ES-I3 (cell line): ENCODE results near the gene MRFAP1.
"Not testable (repeated sequence)": the region's sequence is repeated elsewhere in the genome, so short reads cannot be mapped to it uniquely, and the experiment has no call there.

Source experiments
- H3K36me3 ChIP-seq: 2 replicates; pipeline ENCODE4 v1.6.1; 2013; ENCODE audit warnings: mild to moderate bottlenecking, low read length, control low read depth, moderate library complexity; ENCODE audit not compliant: insufficient read depth
- H3K4me1 ChIP-seq: 2 replicates; pipeline ENCODE4 v1.6.1; 2013; ENCODE audit warnings: mild to moderate bottlenecking, control low read depth, low read length; ENCODE audit not compliant: insufficient read depth
- H3K9ac ChIP-seq: 2 replicates; pipeline ENCODE4 v1.6.1; 2013; ENCODE audit warnings: low read depth, mild to moderate bottlenecking, low read length, moderate library complexity
- H3K9me3 ChIP-seq: 2 replicates; pipeline ENCODE4 v1.6.1; 2013; ENCODE audit warnings: mild to moderate bottlenecking, low read length, moderate library complexity; ENCODE audit not compliant: control insufficient read depth, insufficient read depth

Gene MRFAP1

GRCh38 chr4:6639137-6639680 lies 1.3 kb upstream of the MRFAP1 start:
- no peaks in the 10 kb centered on the region for H3K9me3 ChIP-seq
- H3K36me3 ChIP-seq: peaks cover 11% of the 10 kb centered on the region; the same call in 1 of the 2 replicates
- no peak overlapping the region for H3K9ac ChIP-seq

GRCh38 chr4:6641164-6641970 lies 882 bp downstream of the MRFAP1 start:
- Histone ChIP-seq H3K9me3 (no peaks in the 10 kb centered on the region), H3K36me3 (peaks cover 11% of the 10 kb centered on the region; the same call in 1 of the 2 replicates), H3K4me1 (peaks cover 15% of the 10 kb centered on the region), H3K9ac (peak overlapping the region; percentile 79)

More at GRCh38 chr4:6639137-6639680, 1.3 kb upstream of the MRFAP1 start:
- H3K4me1 ChIP-seq: peaks cover 15% of the 10 kb centered on the region

- H3K9ac ChIP-seq: peak overlapping the region; percentile 79; the same call in 1 of the 2 replicates
- H3K36me3 ChIP-seq: peaks cover 11% of the 10 kb centered on the region; the same call in 1 of the 2 replicates
- H3K4me1 ChIP-seq: peaks cover 15% of the 10 kb centered on the region
- no peaks in the 10 kb centered on the region for H3K9me3 ChIP-seq
These were observed 1.5 kb downstream of the MRFAP1 start for GRCh38 chr4:6641971-6642320.

DNA sequence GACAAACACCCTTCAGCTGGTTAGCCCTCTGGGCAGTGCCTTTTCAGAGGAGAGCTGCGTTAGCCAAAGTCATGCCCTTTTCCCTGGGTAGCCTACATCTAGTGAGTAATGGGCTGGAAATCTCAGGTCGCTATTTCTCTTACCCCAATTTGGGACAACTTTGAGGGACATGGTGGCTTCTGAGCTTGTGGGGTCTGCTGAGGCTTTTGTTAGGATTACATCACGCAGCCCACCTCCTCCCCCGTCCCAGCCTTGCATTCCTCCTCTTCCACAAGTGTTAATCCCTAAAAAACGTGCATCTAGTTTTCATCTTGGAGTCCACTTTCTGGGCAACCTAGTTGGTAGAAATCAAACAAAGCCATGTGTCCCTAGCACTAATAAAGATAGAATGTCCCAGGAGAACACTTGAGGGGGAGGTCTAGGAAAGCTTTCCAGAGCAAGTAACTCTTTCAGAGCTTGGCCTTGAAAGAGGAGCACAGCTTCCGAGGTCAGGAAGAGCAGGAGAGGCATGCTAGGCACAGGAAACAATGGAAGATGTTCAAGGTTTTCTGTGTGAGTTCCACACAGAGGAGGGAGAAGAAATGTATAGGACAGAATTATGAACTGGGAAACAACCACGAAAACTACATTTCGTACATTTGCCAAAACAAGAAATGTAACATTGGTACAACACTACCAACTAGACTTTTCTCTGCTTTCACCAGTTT lies 2.8 kb downstream of the MRFAP1 start:
- no peak overlapping the region for H3K9ac ChIP-seq
- H3K4me1 ChIP-seq: peaks cover 15% of the 10 kb centered on the region
- H3K36me3 ChIP-seq: peaks cover 11% of the 10 kb centered on the region; the same call in 1 of the 2 replicates
- H3K9me3 ChIP-seq: no peaks in the 10 kb centered on the region

DNA sequence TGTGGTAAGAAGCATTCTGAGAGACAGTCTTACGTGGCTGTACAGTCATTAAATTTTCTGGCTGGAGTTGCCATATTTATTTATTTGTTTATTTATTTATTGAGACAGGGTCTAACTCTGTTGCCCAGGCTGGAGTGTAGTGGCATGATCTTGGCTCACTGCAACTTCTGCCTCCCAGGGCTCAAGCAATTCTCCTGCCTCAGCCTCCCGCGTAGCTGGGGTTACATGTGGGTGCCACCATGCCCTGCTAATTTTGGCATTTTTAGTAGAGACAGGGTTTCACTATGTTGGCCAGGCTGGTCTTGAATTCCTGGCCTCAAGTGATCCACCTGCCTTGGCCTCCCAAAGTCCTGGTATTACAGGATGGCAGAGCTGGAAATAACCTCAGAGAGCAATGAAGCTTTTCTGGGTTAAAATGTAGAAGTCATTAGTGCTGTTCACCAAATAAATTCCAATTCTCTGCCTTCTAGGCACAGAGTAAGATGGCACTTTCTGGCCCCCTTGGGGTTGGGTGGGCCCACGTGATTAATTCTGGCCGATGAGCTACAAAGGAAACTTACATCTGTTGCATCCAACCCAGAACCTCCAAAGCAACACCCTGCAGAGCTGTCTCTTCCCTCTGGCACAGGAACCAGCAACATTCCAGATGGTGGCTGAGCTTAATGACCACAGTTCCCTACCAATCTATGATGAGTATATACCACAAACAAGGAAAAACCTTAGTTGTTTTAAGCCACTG lies 4.5 kb downstream of the MRFAP1 start:
- peaks cover 15% of the 10 kb centered on the region for H3K4me1 ChIP-seq
- no peak overlapping the region for H3K9ac ChIP-seq
- H3K36me3 ChIP-seq: peaks cover 11% of the 10 kb centered on the region; the same call in 1 of the 2 replicates
- H3K9me3 ChIP-seq: no peaks in the 10 kb centered on the region

DNA sequence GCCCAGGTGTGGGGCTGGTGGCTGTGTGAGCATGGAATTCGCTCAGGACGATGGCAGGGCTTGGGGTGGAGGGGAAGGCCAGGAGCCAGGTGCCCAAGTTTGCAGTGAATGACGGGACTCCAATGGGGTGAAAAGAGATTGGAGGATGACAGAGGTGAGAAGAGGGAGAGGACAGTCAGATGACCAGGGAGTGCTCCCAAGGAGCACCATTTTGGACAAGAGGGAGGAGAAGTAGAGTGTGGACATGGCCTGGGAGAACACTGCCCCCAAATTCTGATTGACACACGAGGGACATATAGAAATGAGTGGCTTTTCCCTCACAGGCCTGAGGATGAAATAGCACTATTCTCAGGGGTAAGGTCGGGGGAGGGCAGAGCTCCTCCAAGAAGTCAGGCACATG lies 6.7 kb downstream of the MRFAP1 start:
- Histone ChIP-seq H3K4me1 (peaks cover 11% of the 10 kb centered on the region), H3K36me3 (peaks cover 9% of the 10 kb centered on the region; the same call in 1 of the 2 replicates), H3K9ac (no peak overlapping the region), H3K9me3 (no peaks in the 10 kb centered on the region)

GRCh38 chr4:6647582-6648230 lies 7.2 kb downstream of the MRFAP1 start:
- Histone ChIP-seq H3K36me3 (peaks cover 3% of the 10 kb centered on the region; the same call in 1 of the 2 replicates), H3K9ac (no peak overlapping the region), H3K9me3 (no peaks in the 10 kb centered on the region)

GRCh38 chr4:6649216-6649615 lies 8.7 kb downstream of the MRFAP1 start:
- Histone ChIP-seq H3K36me3 (no peaks in the 10 kb centered on the region), H3K9ac (no peak overlapping the region), H3K9me3 (no peaks in the 10 kb centered on the region), H3K4me1 (no peaks in the 10 kb centered on the region)

More at GRCh38 chr4:6647582-6648230, 7.2 kb downstream of the MRFAP1 start:
- H3K4me1 ChIP-seq: peaks cover 6% of the 10 kb centered on the region

GRCh38 chr4:6654211-6654610 lies 13.7 kb downstream of the MRFAP1 start:
- not testable (repeated sequence) for H3K36me3 ChIP-seq, H3K9me3 ChIP-seq, H3K9ac ChIP-seq, H3K4me1 ChIP-seq

DNA sequence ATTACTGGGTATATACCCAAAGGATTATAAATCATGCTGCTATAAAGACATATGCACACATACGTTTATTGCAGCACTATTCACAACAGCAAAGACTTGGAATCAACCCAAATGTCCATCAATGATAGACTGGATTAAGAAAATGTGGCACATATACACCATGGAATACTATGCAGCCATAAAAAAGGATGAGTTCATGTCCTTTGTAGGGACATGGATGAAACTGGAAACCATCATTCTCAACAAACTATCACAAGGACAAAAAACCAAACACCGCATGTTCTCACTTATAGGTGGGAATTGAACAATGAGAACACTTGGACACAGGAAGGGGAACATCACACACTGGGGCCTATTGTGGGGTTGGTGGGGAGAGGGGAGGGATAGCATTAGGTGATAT lies 14.8 kb downstream of the MRFAP1 start:
- H3K9ac ChIP-seq, H3K36me3 ChIP-seq, H3K4me1 ChIP-seq, H3K9me3 ChIP-seq: not testable (repeated sequence)

DNA sequence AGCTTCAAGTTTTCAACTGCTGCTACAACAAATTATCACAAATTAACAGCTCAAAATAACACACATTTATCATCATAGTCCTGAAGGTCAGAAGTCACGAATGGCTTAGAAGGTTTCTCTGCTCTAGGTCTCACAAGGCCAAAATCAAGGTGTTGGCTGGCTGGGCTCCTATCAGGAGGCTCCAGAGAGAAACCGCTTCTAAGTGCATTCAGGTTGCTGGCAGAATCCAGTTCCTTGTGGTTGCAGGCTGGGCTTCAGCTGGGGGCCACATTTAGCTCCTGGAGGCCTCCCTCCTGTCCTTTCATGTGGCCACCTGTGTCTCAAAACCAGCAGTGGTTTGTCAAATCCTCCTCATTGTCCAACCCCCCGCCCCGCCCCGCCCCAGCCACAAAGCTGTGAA lies 15.4 kb downstream of the MRFAP1 start:
- no peak overlapping the region for H3K9ac ChIP-seq
- H3K4me1 ChIP-seq: 0 out of 2 replicates have a peak, but pooled peaks cover 6% of the 10 kb centered on the region
- H3K36me3 ChIP-seq: no peaks in the 10 kb centered on the region
- no peaks in the 10 kb centered on the region for H3K9me3 ChIP-seq

DNA sequence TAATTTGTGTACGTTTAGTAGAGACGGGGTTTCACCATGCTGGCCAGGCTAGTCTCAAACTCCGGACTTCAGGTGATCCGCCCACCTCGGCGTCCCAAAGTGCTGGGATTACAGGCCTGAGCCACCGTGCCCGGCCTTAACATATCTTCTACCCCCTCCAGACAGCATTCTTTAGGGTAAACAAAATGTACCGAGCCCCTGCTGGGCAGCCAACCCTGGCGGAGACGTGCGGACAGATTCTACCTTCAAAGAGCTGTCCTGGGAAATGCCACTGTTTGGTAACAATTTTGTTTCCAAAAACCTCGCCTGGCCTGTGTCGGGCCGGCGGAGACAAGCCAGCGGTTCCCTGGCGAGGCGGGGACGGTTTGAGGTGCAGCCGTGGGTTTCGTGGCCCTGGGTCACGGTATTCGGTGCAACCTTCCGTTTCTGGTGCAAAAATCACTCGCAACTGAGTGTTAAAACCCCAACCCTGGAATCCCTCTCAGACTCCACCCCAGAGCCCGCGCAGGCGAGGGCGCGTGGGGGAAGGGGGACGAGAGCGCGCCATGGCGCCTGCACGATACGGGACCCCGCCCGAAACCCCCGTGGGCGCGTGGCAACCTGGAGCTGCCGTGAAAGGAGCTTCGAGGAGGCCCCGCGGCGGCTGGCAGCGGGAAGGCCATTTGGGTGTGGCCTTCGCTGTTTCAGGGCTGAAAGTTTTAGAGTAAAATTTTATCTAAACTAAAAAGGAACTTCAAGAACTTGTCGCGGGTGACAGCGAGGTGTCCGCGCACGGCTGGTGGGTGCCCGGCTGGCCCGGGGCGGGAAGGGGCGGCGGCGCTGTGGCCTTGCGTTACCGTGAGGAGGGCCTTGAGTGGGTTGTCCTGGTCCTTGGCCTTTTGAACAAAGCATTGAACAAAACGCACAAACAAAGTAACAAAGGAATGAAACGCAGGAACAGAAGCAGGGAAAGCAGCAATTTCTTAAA lies 17.0 kb downstream of the MRFAP1 start:
- no peaks in the 10 kb centered on the region; the same call in 1 of the 2 replicates for H3K36me3 ChIP-seq
- no peak overlapping the region for H3K9ac ChIP-seq
- 0 out of 2 replicates have a peak, but pooled peaks cover 6% of the 10 kb centered on the region for H3K4me1 ChIP-seq
- no peaks in the 10 kb centered on the region for H3K9me3 ChIP-seq

GRCh38 chr4:6658209-6658595 lies 17.7 kb downstream of the MRFAP1 start:
- Histone ChIP-seq H3K4me1 (0 out of 2 replicates have a peak, but pooled peaks cover 6% of the 10 kb centered on the region), H3K9me3 (no peaks in the 10 kb centered on the region), H3K9ac (peak overlapping the region; percentile 44; the same call in 1 of the 2 replicates), H3K36me3 (no peaks in the 10 kb centered on the region; the same call in 1 of the 2 replicates)
